HepG2 (cell line): ENCODE data around the gene WDR83. TPM values are rescaled to one million over a fixed set of nuclear protein-coding genes. Genes with fewer than 3 reads are reported as not detected.

Experiments
- ATF2 ChIP-seq: sonication (generic); formaldehyde crosslinking; IDR thresholded peaks from 2 replicates; pipeline ENCODE4 v1.4.0; 2020; ENCODE audit warnings: missing genetic modification reagents
- CBX1 ChIP-seq: IDR thresholded peaks from one replicate; pipeline ENCODE4 v1.6.1; 2016; ENCODE audit warnings: antibody characterized with exemption, low read depth
- CHCHD3 ChIP-seq: sonication (generic); formaldehyde crosslinking; IDR thresholded peaks from 2 replicates; pipeline ENCODE4 v1.8.0; 2022; ENCODE audit warnings: mild to moderate bottlenecking, missing genetic modification reagents, moderate library complexity
- GATAD1 ChIP-seq: IDR thresholded peaks from 2 replicates; pipeline ENCODE4 v1.6.1; 2016; ENCODE audit warnings: missing genetic modification reagents, missing compliant biosample characterization
- HNRNPK ChIP-seq: fragments of 200-400 bp; formaldehyde crosslinking; IDR thresholded peaks from 2 replicates; pipeline ENCODE4 v1.6.1; 2018; ENCODE audit warnings: low read length, low read depth, moderate library complexity, mild to moderate bottlenecking; ENCODE audit not compliant: poor library complexity, severe bottlenecking
- IKZF4 ChIP-seq: sonication (generic); formaldehyde crosslinking; IDR thresholded peaks from 2 replicates; pipeline ENCODE4 v1.5.1; 2020; ENCODE audit warnings: borderline replicate concordance, mild to moderate bottlenecking, low read depth, missing genetic modification reagents; ENCODE audit errors: not compliant biosample characterization
- KAT7 ChIP-seq: IDR thresholded peaks from 2 replicates; pipeline ENCODE4 v1.6.1; 2018; ENCODE audit warnings: borderline replicate concordance, missing compliant biosample characterization
- KLF16 ChIP-seq, 2 experiments: sonication (generic) in 1 of 2; formaldehyde crosslinking in 1 of 2; IDR thresholded peaks; 2 replicates each; pipeline versions ENCODE4 v1.6.1 to v1.8.0; 2016 to 2023; ENCODE audit warnings: missing genetic modification reagents in 2 of 2, missing compliant biosample characterization in 1 of 2
- MAZ ChIP-seq, 2 experiments: sonication (generic) in 1 of 2; formaldehyde crosslinking in 1 of 2; IDR thresholded peaks; 2 replicates each; pipeline versions ENCODE4 v1.5.0 to v1.6.1; 2012 to 2020; ENCODE audit warnings: low read depth in 2 of 2, mild to moderate bottlenecking in 2 of 2, borderline replicate concordance in 1 of 2, improper control_type of control experiment in 1 of 2, low read length in 1 of 2, missing genetic modification reagents in 1 of 2, moderate library complexity in 1 of 2
- NR2C2 ChIP-seq: sonication (generic); formaldehyde crosslinking; IDR thresholded peaks from 2 replicates; pipeline ENCODE4 v1.4.0; 2020; ENCODE audit warnings: missing genetic modification reagents, mild to moderate bottlenecking, moderate library complexity, borderline replicate concordance
- POLR2AphosphoS2 ChIP-seq: IDR thresholded peaks from 2 replicates; pipeline ENCODE4 v1.6.1; 2011; ENCODE audit warnings: low read depth, low read length, improper control_type of control experiment
- REL ChIP-seq: sonication (generic); formaldehyde crosslinking; conservative IDR thresholded peaks from 2 replicates; pipeline ENCODE4 v1.8.0; 2022; ENCODE audit warnings: mild to moderate bottlenecking, missing genetic modification reagents, moderate library complexity
- SMAD1 ChIP-seq: sonication (generic); formaldehyde crosslinking; IDR thresholded peaks from 2 replicates; pipeline ENCODE4 v1.4.0; 2020; ENCODE audit warnings: missing genetic modification reagents, low read depth, mild to moderate bottlenecking, borderline replicate concordance
- SOX5 ChIP-seq: IDR thresholded peaks from 2 replicates; pipeline ENCODE4 v1.6.1; 2016; ENCODE audit warnings: borderline replicate concordance
- TCF7 ChIP-seq: sonication (generic); IDR thresholded peaks from 2 replicates; pipeline ENCODE4 v1.6.1; 2016; ENCODE audit warnings: antibody characterized with exemption, low read depth
- ZBTB2 ChIP-seq: sonication (generic); formaldehyde crosslinking; IDR thresholded peaks from 2 replicates; pipeline ENCODE4 v1.8.0; 2022; ENCODE audit warnings: low read depth, missing genetic modification reagents
- ZBTB33 ChIP-seq: sonication (generic); formaldehyde crosslinking; IDR thresholded peaks from 2 replicates; pipeline ENCODE4 v1.4.0; 2020; ENCODE audit warnings: missing genetic modification reagents
- ZBTB7A ChIP-seq: sonication (generic); formaldehyde crosslinking; IDR thresholded peaks from 2 replicates; pipeline ENCODE4 v1.8.0; 2022; ENCODE audit warnings: mild to moderate bottlenecking, missing genetic modification reagents
- ZMYM2 ChIP-seq: sonication (generic); formaldehyde crosslinking; IDR thresholded peaks from 2 replicates; pipeline ENCODE4 v1.8.0; 2022; ENCODE audit warnings: mild to moderate bottlenecking, missing genetic modification reagents
- ZNF101 ChIP-seq: sonication (generic); formaldehyde crosslinking; IDR thresholded peaks from 2 replicates; pipeline ENCODE4 v1.4.0; 2020; ENCODE audit warnings: mild to moderate bottlenecking, low read depth, missing genetic modification reagents, borderline replicate concordance
- ZNF121 ChIP-seq: sonication (generic); formaldehyde crosslinking; IDR thresholded peaks from 2 replicates; pipeline ENCODE4 v1.5.0; 2020; ENCODE audit warnings: mild to moderate bottlenecking, missing genetic modification reagents
- ZNF207 ChIP-seq: fragments of 450-650 bp; IDR thresholded peaks from 2 replicates; pipeline ENCODE4 v1.6.1; 2016; ENCODE audit warnings: antibody characterized with exemption, borderline replicate concordance
- ZNF232 ChIP-seq: sonication (generic); formaldehyde crosslinking; IDR thresholded peaks from 2 replicates; pipeline ENCODE4 v1.4.0; 2020; ENCODE audit warnings: missing genetic modification reagents, borderline replicate concordance
- ZNF501 ChIP-seq: sonication (generic); formaldehyde crosslinking; IDR thresholded peaks from 2 replicates; pipeline ENCODE4 v1.5.1; 2020; ENCODE audit warnings: mild to moderate bottlenecking, moderate library complexity, missing genetic modification reagents
- ZNF556 ChIP-seq: sonication (generic); formaldehyde crosslinking; IDR thresholded peaks from 2 replicates; pipeline ENCODE4 v1.4.0; 2020; ENCODE audit warnings: mild to moderate bottlenecking, missing genetic modification reagents, borderline replicate concordance
- ZNF558 ChIP-seq: sonication (generic); formaldehyde crosslinking; IDR thresholded peaks from 2 replicates; pipeline ENCODE4 v1.9.0; 2022; ENCODE audit warnings: mild to moderate bottlenecking, missing genetic modification reagents, borderline replicate concordance
- ZNF598 ChIP-seq: sonication (generic); formaldehyde crosslinking; IDR thresholded peaks from 2 replicates; pipeline ENCODE4 v1.5.1; 2020; ENCODE audit warnings: mild to moderate bottlenecking, missing genetic modification reagents, borderline replicate concordance
- ZNF75D ChIP-seq: sonication (generic); formaldehyde crosslinking; IDR thresholded peaks from 2 replicates; pipeline ENCODE4 v1.8.1; 2023; ENCODE audit warnings: missing genetic modification reagents, mild to moderate bottlenecking, borderline replicate concordance
- polyA plus RNA-seq, 8 experiments: library from polyadenylated mRNA; depleted of rRNA in 3 of 8; stranded (reverse) in 7 of 8; unstranded in 1 of 8; fragments of >200 nt; fragmentation: Illumina TruSeq in 4 of 8; extraction: Trizol in 4 of 8; gene quantifications; 2 replicates each; pipeline versions ENCODE4 v1.2.1 to v1.2.3, GENCODE V29; 2011 to 2016; ENCODE audit warnings: low read depth in 4 of 8, missing spikeins in 1 of 8, mixed read lengths in 1 of 8; ENCODE audit not compliant: insufficient read depth in 1 of 8
- total RNA-seq, 5 experiments: library from RNA; depleted of rRNA; stranded (reverse); fragments of >200 nt; fragmentation: Illumina TruSeq; extraction: Trizol; gene quantifications; 2 replicates each; pipeline ENCODE4 v1.2.3, GENCODE V29; 2016; ENCODE audit warnings: low read depth in 1 of 5

The WDR83 gene
- total and polyA plus RNA-seq, 2 of the 13 experiments (the other 11 are each of a cell fraction or from before 2014, with no cell fraction given), result 4.5 to 10.7 TPM

- TF ChIP-seq ZBTB33 (CRISPR knock-in tag) (no peak), CHCHD3 (CRISPR knock-in tag) (no peak), CBX1 (peak; percentile 16), ZBTB7A (CRISPR knock-in tag) (0 out of 2 replicates have a peak, but pooled peaks have one; percentile 72), ATF2 (no peak), MAZ (IDR thresholded peaks at IDR 0.05; ENCODE audit: borderline replicate concordance, low read depth, low read length) (no peak), MAZ (CRISPR knock-in tag; IDR thresholded peaks at IDR 0.05; ENCODE audit: low read depth) (no peak), GATAD1 (no peak), NR2C2 (no peak), ZNF501 (CRISPR knock-in tag) (no peak), HNRNPK (no peak), ZMYM2 (CRISPR knock-in tag) (no peak), KLF16 (CRISPR knock-in tag; IDR thresholded peaks at IDR 0.05) (no peak), ZNF121 (no peak), ZNF556 (CRISPR knock-in tag) (no peak), ZNF558 (CRISPR knock-in tag) (no peak), ZBTB2 (CRISPR knock-in tag) (no peak), TCF7 (no peak), IKZF4 (CRISPR knock-in tag) (peak; percentile 65), ZNF75D (CRISPR knock-in tag) (no peak), ZNF101 (CRISPR knock-in tag) (no peak), REL (peak; percentile 64; the same call in 1 of the 2 replicates), SMAD1 (CRISPR knock-in tag) (no peak), ZNF232 (CRISPR knock-in tag) (no peak), SOX5 (CRISPR knock-in tag) (no peak), ZNF598 (CRISPR knock-in tag) (no peak), POLR2AphosphoS2 (no peak), KAT7 (CRISPR knock-in tag) (no peak), ZNF207 (no peak)
These were observed 2.3 kb downstream of the WDR83 start (continued) for GRCh38 chr19:12668932-12669269.
